Superior temporal gyrus (tissue), 1 donor: Measurements from ENCODE around the gene KCNQ5.
"Not testable (repeated sequence)": the region's sequence is repeated elsewhere in the genome, so short reads cannot be mapped to it uniquely, and the experiment has no call there.

Experiments used
- DNase-seq: peaks from one replicate; pipeline ENCODE4 v3.0.0-alpha.2; 2016; ENCODE audit errors: extremely low spot score

KCNQ5 gene

GRCh38 chr6:72952808-72953630, 331.2 kb downstream of the KCNQ5 start:
- no peak for DNase-seq

GRCh38 chr6:72953971-72954381, 332.1 kb downstream of the KCNQ5 start:
- no peak for DNase-seq

GRCh38 chr6:72954716-72955115, 332.9 kb downstream of the KCNQ5 start:
- DNase-seq = no peak

- DNase-seq = no peak
Measured at GRCh38 chr6:72955666-72956065, 333.8 kb downstream of the KCNQ5 start.

- DNase-seq = no peak
Measured at GRCh38 chr6:72956272-72956671, 334.4 kb downstream of the KCNQ5 start.

- DNase-seq = no peak
Measured at GRCh38 chr6:72959821-72960220, 338.0 kb downstream of the KCNQ5 start.

- DNase-seq = no peak
Measured at GRCh38 chr6:72963946-72964345, 342.1 kb downstream of the KCNQ5 start.

GRCh38 chr6:72966628-72967280, 344.9 kb downstream of the KCNQ5 start:
- DNase-seq = no peak

- DNase-seq = no peak
Measured at GRCh38 chr6:72967329-72967728, 345.5 kb downstream of the KCNQ5 start.

- no peak for DNase-seq
Measured at GRCh38 chr6:72968704-72969103, 346.8 kb downstream of the KCNQ5 start.

- DNase-seq = no peak
Measured at GRCh38 chr6:72969666-72970065, 347.8 kb downstream of the KCNQ5 start.

GRCh38 chr6:72972579-72972978, 350.7 kb downstream of the KCNQ5 start:
- DNase-seq = no peak

GRCh38 chr6:72974276-72974675, 352.4 kb downstream of the KCNQ5 start:
- no peak for DNase-seq

- no peak for DNase-seq
Measured at GRCh38 chr6:72975352-72975752, 353.5 kb downstream of the KCNQ5 start.

- DNase-seq = no peak
Measured at GRCh38 chr6:72976484-72976883, 354.6 kb downstream of the KCNQ5 start.

GRCh38 chr6:72977114-72977513, 355.2 kb downstream of the KCNQ5 start:
- DNase-seq = no peak

GRCh38 chr6:72978808-72979207, 356.9 kb downstream of the KCNQ5 start:
- not testable (repeated sequence) for DNase-seq

- DNase-seq = not testable (repeated sequence)
Measured at GRCh38 chr6:72984189-72984831, 362.4 kb downstream of the KCNQ5 start.

GRCh38 chr6:72984981-72985665, 363.3 kb downstream of the KCNQ5 start:
- DNase-seq = no peak

- DNase-seq = no peak
Measured at GRCh38 chr6:72987301-72987700, 365.4 kb downstream of the KCNQ5 start.

- DNase-seq = peak; percentile 78
Measured at GRCh38 chr6:72999995-73000394, 378.1 kb downstream of the KCNQ5 start.

- DNase-seq = no peak
Measured at GRCh38 chr6:73000460-73000859, 378.6 kb downstream of the KCNQ5 start.
